Peyer's patch (tissue), 4 donors: ENCODE results near the gene GSTO1.

ENCODE experiments used
- CTCF ChIP-seq, 6 experiments: fragments of 450-650 bp in 4 of 6; fragments of 200-600 bp in 2 of 6; sonication (generic) in 1 of 6; IDR thresholded peaks; one replicate each; pipeline ENCODE4 v1.5.1; 2017 to 2019; ENCODE audit warnings: antibody characterized with exemption in 6 of 6, mild to moderate bottlenecking in 3 of 6, moderate library complexity in 1 of 6
- POLR2A ChIP-seq, 2 donors: fragments of 450-650 bp; IDR thresholded peaks; one replicate each; pipeline ENCODE4 v1.5.1; 2017; ENCODE audit warnings: antibody characterized with exemption in 2 of 2, mild to moderate bottlenecking in 2 of 2, moderate library complexity in 2 of 2

GRCh38 chr10:104264783-104265182 lies 10.1 kb downstream of the GSTO1 start:
- TF ChIP-seq POLR2A (IDR thresholded peaks at IDR 0.05) (no peak), CTCF (IDR thresholded peaks at IDR 0.05) (no peak)
